ENCODE results near the gene SPATC1L. TPM values are rescaled to one million over a fixed set of nuclear protein-coding genes. Genes with fewer than 3 reads are reported as not detected.

The SPATC1L gene
- total RNA-seq, 2 donors from 2014 or later: 29.5 to 31.9 TPM

- Mint-ChIP-seq H3K4me3 (no peak overlapping the region), H3K27me3 (ENCODE audit: insufficient read depth) (no peaks in the 10 kb centered on the region), H3K9me3 (no peaks in the 10 kb centered on the region), H3K4me1 (no peaks in the 10 kb centered on the region), H3K36me3 (ENCODE audit: low read depth) (peaks cover 35% of the 10 kb centered on the region), H3K27ac (peak overlapping the region; percentile 64)
- peaks cover 19% of the 10 kb centered on the region for H3K36me3 ChIP-seq (ENCODE audit: control insufficient read depth, insufficient read depth, low read length)
- no peak for TF ChIP-seq CTCF (conservative IDR thresholded peaks at IDR 0.05)
- H3K9me3 ChIP-seq (ENCODE audit: control insufficient read depth, low read length): no peaks in the 10 kb centered on the region
- H3K27me3 ChIP-seq (ENCODE audit: control insufficient read depth, insufficient read depth, low read length, poor library complexity, severe bottlenecking): no peaks in the 10 kb centered on the region
- peak; percentile 30 for DNase-seq
- H3K4me3 ChIP-seq (ENCODE audit: low read length): no peak overlapping the region
- no peak overlapping the region for H3K9ac ChIP-seq (ENCODE audit: extremely low read depth, low read length, poor library complexity, severe bottlenecking)
- 83 to 89% methylated on average over 8 to 21 of the region's 22 CpGs for WGBS, 2 experiments (ENCODE audit: insufficient coverage in 1 of 2, insufficient read length in 1 of 2)
- no peak overlapping the region for H3K27ac ChIP-seq (ENCODE audit: low read depth, low read length)
- H3K4me1 ChIP-seq (ENCODE audit: control insufficient read depth, insufficient read depth, low read length): no peaks in the 10 kb centered on the region
Measured at GRCh38 chr21:46217511-46218196, 33.4 kb upstream of the SPATC1L start.

- H3K36me3 Mint-ChIP-seq (ENCODE audit: low read depth): peaks cover 29% of the 10 kb centered on the region
- H3K9ac ChIP-seq (ENCODE audit: extremely low read depth, low read length, poor library complexity, severe bottlenecking): no peak overlapping the region
Measured at GRCh38 chr21:46216132-46216747, 32.0 kb upstream of the SPATC1L start.

More at GRCh38 chr21:46216132-46216747, 32.0 kb upstream of the SPATC1L start:
- Mint-ChIP-seq H3K27me3 (ENCODE audit: insufficient read depth) (no peaks in the 10 kb centered on the region), H3K27ac (no peak overlapping the region), H3K4me3 (no peak overlapping the region), H3K4me1 (no peaks in the 10 kb centered on the region), H3K9me3 (no peaks in the 10 kb centered on the region)
- no peak overlapping the region for H3K27ac ChIP-seq (ENCODE audit: low read depth, low read length)
- no peak for TF ChIP-seq CTCF (conservative IDR thresholded peaks at IDR 0.05)
- H3K4me1 ChIP-seq (ENCODE audit: control insufficient read depth, insufficient read depth, low read length): no peaks in the 10 kb centered on the region
- H3K27me3 ChIP-seq (ENCODE audit: control insufficient read depth, insufficient read depth, low read length, poor library complexity, severe bottlenecking): no peaks in the 10 kb centered on the region
- peak; percentile 34 for DNase-seq
- H3K4me3 ChIP-seq (ENCODE audit: low read length): no peak overlapping the region
- no peaks in the 10 kb centered on the region for H3K9me3 ChIP-seq (ENCODE audit: control insufficient read depth, low read length)
- 92 to 100% methylated on average over 5 to 16 of the region's 16 CpGs for WGBS, 2 experiments (ENCODE audit: insufficient coverage in 1 of 2, insufficient read length in 1 of 2)
- H3K36me3 ChIP-seq (ENCODE audit: control insufficient read depth, insufficient read depth, low read length): peaks cover 16% of the 10 kb centered on the region
